ENCODE results near the gene PSTPIP1. TPM values are rescaled to one million over a fixed set of nuclear protein-coding genes. Genes with fewer than 3 reads are reported as not detected.

PSTPIP1 gene
- total RNA-seq, 6 donors from 2014 or later: 7.0 to 69.1 (median 20.2) TPM

GRCh38 chr15:77009176-77009575 is 14.2 kb downstream of the PSTPIP1 start:
- Histone ChIP-seq H3K27me3 (no peaks in the 10 kb centered on the region), H3K4me3 (no peak overlapping the region), H3K27ac (no peak overlapping the region), H3K36me3 (no peaks in the 10 kb centered on the region), H3K9me3 (no peaks in the 10 kb centered on the region), H3K4me1 (peaks cover 0 to 8% (median 1%) of the 10 kb centered on the region in 4 donors)
- TF ChIP-seq EP300 (IDR thresholded peaks at IDR 0.05) (no peak), CTCF (IDR thresholded peaks at IDR 0.05) (no peak), POLR2A (IDR thresholded peaks at IDR 0.05) (no peak), POLR2AphosphoS5 (IDR thresholded peaks at IDR 0.05) (no peak)
- DNase-seq: no peak
- 91 to 94% methylated on average over 5 to 6 of the region's 6 CpGs for WGBS, 2 donors
- no peak for ATAC-seq (ENCODE audit: low FRiP score in 2 of 2)

GRCh38 chr15:77009646-77010311 is 14.9 kb downstream of the PSTPIP1 start:
- H3K9me3 ChIP-seq: no peaks in the 10 kb centered on the region
- no peak overlapping the region for H3K27ac ChIP-seq
- 89 to 90% methylated on average over 4 to 14 of the region's 14 CpGs for WGBS, 2 donors
- H3K27me3 ChIP-seq: no peaks in the 10 kb centered on the region
- ATAC-seq (ENCODE audit: low FRiP score in 2 of 2) (no peak), DNase-seq (no peak)
- H3K36me3 ChIP-seq: no peaks in the 10 kb centered on the region
- no peak overlapping the region for H3K4me3 ChIP-seq
- TF ChIP-seq POLR2A (IDR thresholded peaks at IDR 0.05) (no peak), CTCF (IDR thresholded peaks at IDR 0.05) (no peak), EP300 (IDR thresholded peaks at IDR 0.05) (no peak), POLR2AphosphoS5 (IDR thresholded peaks at IDR 0.05) (no peak)
- peaks cover 0 to 12% (median 4%) of the 10 kb centered on the region in 4 donors for H3K4me1 ChIP-seq

- ATAC-seq (ENCODE audit: low FRiP score in 2 of 2) (no peak), DNase-seq (no peak)
- 93 to 98% methylated on average over 4 of the region's 4 CpGs for WGBS, 2 donors
- Histone ChIP-seq H3K36me3 (no peaks in the 10 kb centered on the region), H3K9me3 (no peaks in the 10 kb centered on the region), H3K27me3 (no peaks in the 10 kb centered on the region), H3K4me3 (no peak overlapping the region), H3K4me1 (peaks cover under 1 to 14% (median 9%) of the 10 kb centered on the region in 4 donors), H3K27ac (no peak overlapping the region)
- TF ChIP-seq CTCF (IDR thresholded peaks at IDR 0.05) (no peak), POLR2AphosphoS5 (IDR thresholded peaks at IDR 0.05) (no peak), EP300 (IDR thresholded peaks at IDR 0.05) (no peak), POLR2A (IDR thresholded peaks at IDR 0.05) (no peak)
Observed at GRCh38 chr15:77010312-77010686, 15.4 kb downstream of the PSTPIP1 start.

- no peaks in the 10 kb centered on the region for H3K36me3 ChIP-seq
- H3K27ac ChIP-seq: no peak overlapping the region
- TF ChIP-seq CTCF (IDR thresholded peaks at IDR 0.05) (no peak), POLR2A (IDR thresholded peaks at IDR 0.05) (no peak), POLR2AphosphoS5 (IDR thresholded peaks at IDR 0.05) (no peak), EP300 (IDR thresholded peaks at IDR 0.05) (no peak)
- ATAC-seq (ENCODE audit: low FRiP score in 2 of 2): no peak
- no peak overlapping the region for H3K4me3 ChIP-seq
- no peaks in the 10 kb centered on the region for H3K27me3 ChIP-seq
- H3K4me1 ChIP-seq: peaks cover 4 to 16% (median 11%) of the 10 kb centered on the region in 4 donors
- no peaks in the 10 kb centered on the region for H3K9me3 ChIP-seq
- 73 to 86% methylated on average over 4 of the region's 4 CpGs for WGBS, 2 donors
- no peak for DNase-seq
Observed at GRCh38 chr15:77010857-77011256, 15.9 kb downstream of the PSTPIP1 start.
